T-helper 2 cell treated with Interferon-gamma antibody and Interleukin-4, amounts not matched to agents 100 ng/mL and 5 ng/mL, for 36 hours (primary cell): ENCODE data around the gene SUMO2. TPM values are rescaled to one million over a fixed set of nuclear protein-coding genes. Genes with fewer than 3 reads are reported as not detected.

ENCODE experiments used
- intact Hi-C: fragments of 100-400 bp; cut with micrococcal nuclease; formaldehyde crosslinking; loops from one replicate; pipeline ENCODE4 v1.15.1; 2023
- total RNA-seq: library from RNA; stranded (reverse); gene quantifications from 2 replicates; pipeline ENCODE4 v1.2.3, GENCODE V29; 2022

Gene SUMO2
- total RNA-seq, 1 donor from 2014 or later = 545 TPM

- intact Hi-C loops = loop anchor here (5.0 kb wide), 2 partner anchors 40 to 685 kb away; partner anchors contain the start of gene CD300A
These were observed 30.8 kb downstream of the SUMO2 start for GRCh38 chr17:75151930-75152329.

GRCh38 chr17:75147878-75148546 is 34.7 kb downstream of the SUMO2 start:
- intact Hi-C loops = no loop called here

- intact Hi-C loops = no loop called here
These were observed 36.2 kb downstream of the SUMO2 start for GRCh38 chr17:75146592-75146991.

- intact Hi-C loops = no loop called here
These were observed 37.8 kb downstream of the SUMO2 start for GRCh38 chr17:75144816-75145512.

- intact Hi-C loops = no loop called here
These were observed 40.4 kb downstream of the SUMO2 start for GRCh38 chr17:75142236-75142971.

GRCh38 chr17:75138519-75138918 is 44.2 kb downstream of the SUMO2 start:
- intact Hi-C loops = loop anchor here (10.0 kb wide), 1 partner anchor 74 kb away; no protein-coding TSS in a partner anchor

GRCh38 chr17:75137762-75138161 is 45.0 kb downstream of the SUMO2 start:
- intact Hi-C loops = loop anchor here (10.0 kb wide), 1 partner anchor 73 kb away; no protein-coding TSS in a partner anchor

GRCh38 chr17:75135946-75136345 is 46.8 kb downstream of the SUMO2 start:
- intact Hi-C loops = loop anchor here (10.0 kb wide), 1 partner anchor 71 kb away; no protein-coding TSS in a partner anchor

GRCh38 chr17:75135452-75135851 is 47.3 kb downstream of the SUMO2 start:
- intact Hi-C loops = loop anchor here (10.0 kb wide), 1 partner anchor 71 kb away; no protein-coding TSS in a partner anchor

- intact Hi-C loops = loop anchor here (5.0 to 10.0 kb wide), 2 partner anchors 69 kb away; no protein-coding TSS in a partner anchor
These were observed 49.0 kb downstream of the SUMO2 start for GRCh38 chr17:75133607-75134347.

GRCh38 chr17:75133001-75133400 is 49.8 kb downstream of the SUMO2 start:
- intact Hi-C loops = loop anchor here (5.0 to 10.0 kb wide), 2 partner anchors 68 to 69 kb away; no protein-coding TSS in a partner anchor

GRCh38 chr17:75132018-75133000 is 50.5 kb downstream of the SUMO2 start:
- intact Hi-C loops = loop anchor here (5.0 to 10.0 kb wide), 2 partner anchors 68 to 70 kb away; no protein-coding TSS in a partner anchor

GRCh38 chr17:75131278-75132017 is 51.3 kb downstream of the SUMO2 start, which contains the start of gene NT5C:
Gene NT5C (minus strand): TSS chr17:75131742. CDS start chr17:75131707, 35 bp downstream.
- intact Hi-C loops = loop anchor here (2.0 to 10.0 kb wide), 4 partner anchors 17 to 71 kb away; partner anchors contain the start of gene JPT1

GRCh38 chr17:75130632-75131277 is 52.0 kb downstream of the SUMO2 start:
- intact Hi-C loops = loop anchor here (2.0 to 10.0 kb wide), 4 partner anchors 16 to 72 kb away; partner anchors contain the start of gene JPT1

GRCh38 chr17:75130059-75130631 is 52.6 kb downstream of the SUMO2 start:
- intact Hi-C loops = loop anchor here (2.0 to 10.0 kb wide), 4 partner anchors 15 to 72 kb away; partner anchors contain the start of gene JPT1

GRCh38 chr17:75129576-75129975 is 53.2 kb downstream of the SUMO2 start:
- intact Hi-C loops = no loop called here

GRCh38 chr17:75128694-75129505 is 53.9 kb downstream of the SUMO2 start:
- intact Hi-C loops = no loop called here
